ENCODE data around the gene ROCK1. TPM values are rescaled to one million over a fixed set of nuclear protein-coding genes. Genes with fewer than 3 reads are reported as not detected.
A peak's percentile ranks its signal among the peaks of the same experiment; 100 is the strongest.
"Not testable (repeated sequence)": the region's sequence is repeated elsewhere in the genome, so short reads cannot be mapped to it uniquely, and the experiment has no call there.

ROCK1 gene
- 29.9 TPM for total RNA-seq

DNA sequence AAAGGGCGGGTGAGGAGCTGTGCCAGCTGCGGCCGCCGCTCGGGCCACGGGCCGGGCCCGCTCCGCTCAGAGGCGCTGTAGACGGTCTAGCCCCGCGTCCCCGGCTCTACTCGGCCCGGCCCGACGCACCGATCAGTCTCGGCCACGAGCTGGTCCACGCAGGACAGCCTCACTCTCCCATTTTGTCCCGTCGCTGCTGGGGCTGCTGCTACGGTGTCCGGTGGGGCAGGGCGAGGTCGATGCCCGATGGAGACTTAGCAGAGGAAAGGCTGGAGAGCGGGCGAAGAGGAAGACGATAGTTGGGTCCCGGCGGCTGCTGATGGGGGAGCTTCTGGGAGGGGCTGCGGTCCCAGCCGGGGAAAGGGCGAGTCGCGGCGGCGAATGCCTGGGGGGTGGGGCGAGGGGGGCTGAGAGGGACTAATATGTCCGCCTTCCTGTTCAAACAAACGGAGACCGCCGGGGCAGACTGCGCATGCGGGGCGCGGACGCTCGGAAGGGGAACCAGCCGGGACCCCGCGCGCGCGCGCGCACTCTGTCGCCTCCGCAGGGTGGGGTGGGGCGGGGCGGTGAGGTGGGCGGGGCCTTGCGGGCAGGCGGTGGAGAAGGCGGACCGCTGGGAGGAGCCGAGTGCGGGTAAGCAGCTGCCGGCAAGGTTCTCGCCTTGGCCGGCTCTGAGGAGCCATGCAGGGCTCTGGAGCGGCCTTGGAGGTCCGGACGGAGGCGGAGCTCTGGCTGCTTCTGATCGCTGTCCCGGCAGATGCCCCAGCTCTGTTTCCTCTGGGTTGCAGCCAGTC lies at the start of gene ROCK1:
ROCK1 (minus strand) TSS at position 468 of the 794 bp plus-strand sequence. CDS start 903 bp downstream, outside the sequence.
- DNase-seq (ENCODE audit: low read depth in 2 of 3, low spot score in 2 of 3), result peak; percentile 96 to 98 (median 97)

GRCh38 chr18:21155443-21155842 lies 43.8 kb upstream of the ROCK1 start:
- DNase-seq (ENCODE audit: low read depth in 2 of 3, low spot score in 2 of 3), result no peak

DNA sequence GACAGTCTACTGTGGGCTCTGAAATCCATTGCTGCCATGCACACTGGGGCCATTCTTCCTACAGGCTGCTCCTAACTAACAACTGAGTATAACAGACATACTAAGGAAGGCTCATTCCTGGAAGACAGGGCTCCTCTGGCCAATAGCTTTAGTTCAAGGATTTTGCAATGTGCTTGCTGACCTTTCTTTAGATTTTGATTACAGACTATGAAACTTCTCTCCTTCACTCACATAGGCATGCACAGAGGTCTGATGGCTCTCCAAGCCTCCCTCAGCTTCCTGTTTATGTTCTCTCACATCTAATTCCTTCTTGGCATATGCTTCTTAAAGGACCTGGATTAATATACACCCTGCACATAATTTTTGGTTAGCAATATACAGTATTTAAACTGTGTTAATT lies 34.4 kb upstream of the ROCK1 start:
- no peak for DNase-seq (ENCODE audit: low read depth in 2 of 3, low spot score in 2 of 3)

DNA sequence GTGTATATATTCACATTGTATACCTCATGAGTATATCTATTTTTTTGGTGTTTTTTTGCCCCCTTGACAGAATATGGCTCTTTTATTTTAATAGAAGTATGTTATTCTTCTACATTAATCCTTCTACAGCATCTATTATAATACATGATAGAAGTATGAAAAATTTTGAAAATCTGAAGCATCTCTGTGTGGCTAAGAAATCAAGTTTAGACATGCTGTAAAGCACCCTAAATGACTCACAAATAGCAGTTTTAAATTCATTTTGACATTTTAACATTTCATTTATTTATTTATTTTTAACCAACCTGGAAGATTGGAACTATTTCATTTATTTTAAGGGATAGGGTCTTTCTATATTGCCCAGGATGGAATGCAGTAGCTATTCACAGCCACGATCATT lies 33.8 kb upstream of the ROCK1 start:
- DNase-seq (ENCODE audit: low read depth in 2 of 3, low spot score in 2 of 3), result no peak

GRCh38 chr18:21141668-21142422 lies 30.2 kb upstream of the ROCK1 start:
- no peak for DNase-seq (ENCODE audit: low read depth in 2 of 3, low spot score in 2 of 3)

GRCh38 chr18:21137719-21138488 lies 26.3 kb upstream of the ROCK1 start:
- DNase-seq (ENCODE audit: low read depth in 2 of 3, low spot score in 2 of 3), result not testable (repeated sequence)

GRCh38 chr18:21134895-21135294 lies 23.3 kb upstream of the ROCK1 start:
- DNase-seq (ENCODE audit: low read depth in 2 of 3, low spot score in 2 of 3), result peak in 1 of 3 donors; percentile 71

DNA sequence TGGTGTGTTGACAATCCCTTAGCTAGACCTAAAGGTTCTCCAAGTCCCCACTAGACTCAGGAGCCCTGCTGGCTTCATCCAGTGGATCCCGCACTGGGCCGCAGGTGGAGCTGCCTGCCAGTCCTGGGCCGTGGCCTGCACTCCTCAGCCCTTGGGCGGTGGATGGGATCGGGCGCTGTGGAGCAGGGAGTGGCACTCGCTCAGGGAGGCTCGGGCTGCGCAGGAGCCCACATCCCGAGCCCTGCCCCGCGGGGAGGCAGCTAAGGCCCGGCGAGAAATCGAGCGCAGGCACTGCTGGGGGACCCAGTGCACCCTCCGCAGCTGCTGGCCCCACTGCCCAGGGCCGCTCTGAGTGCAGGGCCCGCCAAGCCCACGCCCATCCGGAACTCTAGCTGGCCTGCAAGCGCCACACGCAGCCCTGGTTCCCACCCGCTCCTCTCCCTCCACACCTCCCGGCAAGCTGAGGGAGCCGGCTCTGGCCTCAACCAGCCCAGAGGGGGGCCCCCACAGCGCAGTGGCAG lies 20.8 kb upstream of the ROCK1 start:
- no peak for DNase-seq (ENCODE audit: low read depth in 2 of 3, low spot score in 2 of 3)

DNA sequence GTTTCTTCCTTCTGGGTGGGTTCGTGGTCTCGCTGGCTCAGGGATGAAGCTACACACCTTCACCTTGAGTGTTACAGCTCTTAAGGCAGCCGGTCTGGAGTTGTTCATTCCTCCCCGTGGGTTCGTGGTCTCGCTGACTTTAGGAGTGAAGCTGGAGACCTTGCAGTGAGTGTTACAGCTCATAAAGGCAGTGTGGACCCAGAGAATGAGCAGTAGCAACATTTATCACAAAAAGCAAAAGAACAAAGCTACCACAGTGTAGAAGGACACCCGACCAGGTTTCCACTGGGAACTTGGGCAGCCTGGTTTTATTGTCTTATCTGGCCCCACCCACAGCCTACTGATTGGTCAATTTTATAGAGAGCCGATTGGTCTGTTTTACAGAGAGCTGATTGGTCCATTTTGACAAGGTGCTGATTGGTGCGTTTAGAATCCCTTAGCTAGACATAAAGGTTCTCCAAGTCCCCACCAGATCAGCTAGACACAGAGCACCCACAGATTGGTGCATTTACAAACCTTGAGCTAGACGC lies 20.1 kb upstream of the ROCK1 start:
- no peak for DNase-seq (ENCODE audit: low read depth in 2 of 3, low spot score in 2 of 3)

- no peak for DNase-seq (ENCODE audit: low read depth in 2 of 3, low spot score in 2 of 3)
These were observed 18.1 kb upstream of the ROCK1 start for GRCh38 chr18:21129566-21130216.

DNA sequence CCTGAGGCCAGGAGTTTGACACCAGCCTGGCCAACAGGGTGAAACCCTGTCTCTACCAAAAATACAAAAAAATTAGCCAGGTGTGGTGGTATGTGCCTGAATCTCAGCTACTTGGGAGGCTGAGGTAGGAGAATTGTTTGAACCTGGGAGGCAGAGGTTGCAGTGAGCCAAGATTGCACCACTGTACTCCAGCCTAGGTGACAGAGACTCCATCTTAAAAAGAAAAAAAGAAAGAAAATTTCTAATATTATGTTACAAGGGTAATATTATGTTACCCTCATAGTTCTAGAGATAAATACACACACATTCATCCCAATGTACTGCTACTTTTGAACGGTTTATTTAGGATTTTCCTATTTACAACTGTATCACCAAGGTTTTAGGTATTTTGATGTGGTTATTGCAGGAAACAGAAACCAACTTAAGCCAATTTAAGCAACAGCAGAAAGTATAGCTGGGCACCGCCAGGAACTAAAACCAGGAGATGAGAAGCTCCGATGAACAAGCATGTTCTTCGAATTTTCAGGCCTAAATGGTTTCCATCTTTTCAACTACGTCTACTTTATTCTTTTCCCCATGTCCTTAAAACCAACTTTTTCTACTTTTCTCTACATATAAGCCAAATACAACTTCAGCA lies 11.8 kb upstream of the ROCK1 start:
- DNase-seq (ENCODE audit: low read depth in 2 of 3, low spot score in 2 of 3), result no peak

- DNase-seq (ENCODE audit: low read depth in 2 of 3, low spot score in 2 of 3), result no peak
These were observed 7.2 kb upstream of the ROCK1 start for GRCh38 chr18:21118806-21119205.

DNA sequence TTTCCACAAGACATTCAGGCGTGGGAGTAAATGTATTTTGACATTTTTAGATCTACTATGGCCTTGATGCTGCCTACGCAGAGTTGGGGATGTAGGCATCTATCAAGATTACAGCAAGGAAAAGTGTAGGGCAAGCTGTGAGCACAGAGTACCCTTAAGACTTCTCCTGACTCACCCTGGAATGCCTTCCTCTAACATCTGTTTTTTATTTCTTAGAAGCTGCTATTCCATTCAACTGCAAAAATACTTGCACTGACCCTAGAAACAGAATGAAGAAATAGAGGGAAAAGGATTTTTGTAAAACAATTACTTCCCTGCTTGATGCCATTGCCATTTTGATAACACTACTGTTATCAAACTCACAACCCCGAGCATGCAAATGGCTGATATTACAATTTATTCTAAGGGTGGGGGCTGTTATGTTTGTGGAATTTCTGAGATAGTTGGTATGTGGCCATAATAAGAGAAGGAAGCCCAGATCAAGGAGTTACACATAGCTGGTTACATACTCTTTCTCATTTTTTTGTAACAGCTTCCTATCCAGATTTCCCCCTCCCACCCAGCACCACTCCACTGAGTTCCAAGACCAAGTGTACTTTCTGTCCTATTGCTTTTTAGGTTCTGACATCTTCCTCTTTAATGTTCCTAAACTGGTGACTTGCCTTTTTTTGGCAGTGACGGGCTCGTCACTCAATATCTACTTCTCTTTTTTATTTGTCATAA lies 6.0 kb upstream of the ROCK1 start:
- DNase-seq (ENCODE audit: low read depth in 2 of 3, low spot score in 2 of 3), result peak in 1 of 3 donors; percentile 24

DNA sequence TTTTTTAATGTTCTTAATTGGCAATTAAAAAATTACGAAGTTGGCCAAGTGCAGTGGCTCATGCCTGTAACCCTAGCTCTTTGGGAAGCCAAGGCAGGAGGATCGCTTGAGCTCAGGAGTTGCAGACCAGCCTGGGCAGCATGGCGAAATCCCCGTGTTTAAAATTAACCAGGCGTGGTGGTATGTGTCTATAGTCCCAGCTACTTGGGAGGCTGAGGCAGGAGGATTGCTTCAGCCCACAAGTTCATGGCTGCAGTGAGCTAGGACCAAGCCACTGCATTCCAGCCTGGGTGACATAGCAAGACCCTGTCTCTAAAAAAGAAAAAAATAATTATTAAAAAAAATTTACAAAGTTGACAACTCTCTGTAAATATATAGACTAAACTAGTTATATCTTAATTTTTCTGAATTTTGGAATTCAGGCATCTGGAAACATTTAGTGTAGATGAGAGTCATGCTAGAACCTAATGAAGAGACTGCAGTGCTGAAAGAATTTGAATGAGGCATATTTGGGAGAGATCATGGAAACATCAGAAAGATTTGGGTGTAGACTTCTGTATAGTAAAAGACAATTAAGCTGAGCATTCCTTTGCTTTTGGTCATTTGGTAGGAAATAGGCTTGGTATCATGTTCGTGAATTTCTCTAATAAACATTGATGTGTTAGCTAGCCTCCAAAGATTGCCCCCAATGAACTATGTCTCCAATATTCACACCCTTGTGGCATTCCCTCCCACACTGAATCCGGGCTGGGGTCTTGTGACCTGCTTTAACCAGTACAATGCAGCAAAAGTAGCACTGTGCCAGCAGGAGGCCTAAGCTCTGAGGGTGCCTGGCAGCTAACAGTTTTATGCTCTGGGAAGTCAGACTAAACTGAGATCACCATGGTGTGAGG lies 4.2 kb upstream of the ROCK1 start:
- no peak for DNase-seq (ENCODE audit: low read depth in 2 of 3, low spot score in 2 of 3)

DNA sequence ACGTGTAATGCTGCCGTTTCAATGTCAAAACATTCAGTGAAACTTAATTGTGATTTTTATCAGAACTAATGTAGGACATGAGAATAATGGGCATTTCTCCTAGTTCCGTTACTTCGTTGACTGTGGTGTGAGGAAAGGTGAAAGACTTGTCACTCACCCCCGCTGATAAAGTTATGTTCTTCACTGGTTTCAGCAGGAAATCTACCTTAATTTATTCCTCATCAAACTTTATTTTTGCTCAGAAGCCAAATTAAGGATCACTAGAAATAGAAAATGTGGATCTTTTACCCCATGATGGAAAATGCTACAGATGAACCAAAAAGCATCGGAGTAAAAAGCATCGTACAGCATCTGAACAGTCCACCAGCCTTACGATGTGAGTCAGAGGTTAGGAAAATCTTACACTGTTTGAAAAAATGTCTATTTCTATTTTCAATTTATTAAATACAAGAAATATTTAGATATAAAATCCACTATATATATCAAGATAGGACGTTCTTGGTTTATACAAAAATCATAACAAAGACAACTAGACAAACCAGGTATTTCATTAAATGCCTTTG lies 1.0 kb upstream of the ROCK1 start:
- no peak for DNase-seq (ENCODE audit: low read depth in 2 of 3, low spot score in 2 of 3)

- DNase-seq (ENCODE audit: low read depth in 2 of 3, low spot score in 2 of 3), result no peak
These were observed 494 bp upstream of the ROCK1 start for GRCh38 chr18:21112140-21112473.

DNA sequence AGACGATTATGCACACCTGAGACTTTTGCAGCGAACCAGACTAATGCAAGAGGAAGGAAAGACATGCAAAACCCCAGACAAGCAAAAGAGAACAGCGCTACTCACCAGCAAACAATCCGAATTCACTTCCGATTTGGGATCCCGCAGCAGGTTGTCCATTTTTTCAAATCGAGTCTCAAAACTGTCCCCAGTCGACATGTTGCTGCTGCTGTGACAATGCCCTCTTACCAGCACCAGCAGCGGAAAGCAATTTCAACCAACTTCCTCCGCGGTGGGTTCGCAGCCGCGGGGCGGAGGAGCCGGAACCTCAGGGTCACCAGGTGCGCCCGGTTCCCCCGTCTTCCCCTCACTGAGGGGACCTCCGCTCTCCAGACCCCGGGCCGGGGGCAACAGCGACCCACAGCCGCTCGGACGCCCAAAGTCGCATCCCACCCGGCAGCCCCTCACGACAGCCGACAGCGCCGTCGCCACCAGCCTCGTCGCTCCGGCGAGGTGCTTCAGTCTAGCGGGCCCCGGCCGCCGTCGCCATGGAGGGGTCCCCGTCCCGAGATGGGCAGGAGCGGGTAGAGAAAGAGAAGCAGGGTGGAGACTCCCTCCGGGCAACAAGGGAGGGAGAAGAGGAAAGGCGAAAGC lies 784 bp downstream of the ROCK1 start:
- DNase-seq (ENCODE audit: low read depth in 2 of 3, low spot score in 2 of 3), result peak; percentile 41 to 80 (median 76)

All from hematopoietic multipotent progenitor cell (in vitro differentiated cells).